Glutamatergic neuron (in vitro differentiated cells): ENCODE results near the gene COL28A1. TPM values are rescaled to one million over a fixed set of nuclear protein-coding genes. Genes with fewer than 3 reads are reported as not detected.

Experiments used
- DNase-seq: peaks from one replicate; pipeline ENCODE4 v3.0.0; 2022
- H3K27ac Mint-ChIP-seq: one replicate; pipeline ENCODE4 v1.8.0; 2020; ENCODE audit warnings: mild to moderate bottlenecking, mixed read lengths, inconsistent platforms; ENCODE audit not compliant: unreplicated experiment
- H3K27me3 Mint-ChIP-seq: one replicate; pipeline ENCODE4 v1.8.0; 2020; ENCODE audit warnings: mild to moderate bottlenecking, moderate library complexity, mixed read lengths, inconsistent platforms; ENCODE audit not compliant: unreplicated experiment
- H3K36me3 Mint-ChIP-seq: one replicate; pipeline ENCODE4 v1.8.0; 2020; ENCODE audit warnings: mild to moderate bottlenecking, mixed read lengths, inconsistent platforms; ENCODE audit not compliant: unreplicated experiment
- H3K4me1 Mint-ChIP-seq: one replicate; pipeline ENCODE4 v1.8.0; 2020; ENCODE audit warnings: mild to moderate bottlenecking, low read depth, mixed read lengths, inconsistent platforms; ENCODE audit not compliant: unreplicated experiment
- H3K4me3 Mint-ChIP-seq: one replicate; pipeline ENCODE4 v1.8.0; 2020; ENCODE audit warnings: mild to moderate bottlenecking, mixed read lengths, inconsistent platforms; ENCODE audit not compliant: unreplicated experiment
- H3K9me3 Mint-ChIP-seq: one replicate; pipeline ENCODE4 v1.8.0; 2020; ENCODE audit warnings: mild to moderate bottlenecking, moderate library complexity, mixed read lengths, inconsistent platforms; ENCODE audit not compliant: unreplicated experiment
- CTCF ChIP-seq: fragments of 200-600 bp; sonication (generic); IDR thresholded peaks from one replicate; pipeline ENCODE4 v1.5.0; 2021; ENCODE audit not compliant: partially characterized antibody, unreplicated experiment
- total RNA-seq: library from RNA; stranded (reverse); fragmentation: NEBNext Ultra II Directional; extraction: Animal tissue kit (Norgen Biotek cat#: 25700); gene quantifications from one replicate; pipeline ENCODE4 v1.2.1, GENCODE V29; 2021; ENCODE audit not compliant: unreplicated experiment

Gene COL28A1
- total RNA-seq, 1 donor from 2014 or later: 0.39 TPM

GRCh38 chr7:7548407-7548806, 12.7 kb upstream of the COL28A1 start:
- H3K4me1 Mint-ChIP-seq: no peaks in the 10 kb centered on the region
- no peak overlapping the region for H3K27ac Mint-ChIP-seq
- TF ChIP-seq CTCF: no peak
- H3K4me3 Mint-ChIP-seq: no peak overlapping the region
- H3K9me3 Mint-ChIP-seq: no peaks in the 10 kb centered on the region
- no peaks in the 10 kb centered on the region for H3K36me3 Mint-ChIP-seq
- no peaks in the 10 kb centered on the region for H3K27me3 Mint-ChIP-seq
- no peak for DNase-seq

- Mint-ChIP-seq H3K4me1 (no peaks in the 10 kb centered on the region), H3K9me3 (no peaks in the 10 kb centered on the region), H3K27me3 (no peaks in the 10 kb centered on the region), H3K4me3 (no peak overlapping the region), H3K36me3 (no peaks in the 10 kb centered on the region), H3K27ac (no peak overlapping the region)
- DNase-seq: no peak
- TF ChIP-seq CTCF: no peak
Measured at GRCh38 chr7:7542251-7542835, 6.7 kb upstream of the COL28A1 start.

- no peaks in the 10 kb centered on the region for H3K9me3 Mint-ChIP-seq
- no peak overlapping the region for H3K27ac Mint-ChIP-seq
- no peak for DNase-seq
- H3K4me1 Mint-ChIP-seq: no peaks in the 10 kb centered on the region
- no peaks in the 10 kb centered on the region for H3K36me3 Mint-ChIP-seq
- no peaks in the 10 kb centered on the region for H3K27me3 Mint-ChIP-seq
- TF ChIP-seq CTCF: no peak
- H3K4me3 Mint-ChIP-seq: no peak overlapping the region
Measured at GRCh38 chr7:7539711-7540110, 4.0 kb upstream of the COL28A1 start.

DNA sequence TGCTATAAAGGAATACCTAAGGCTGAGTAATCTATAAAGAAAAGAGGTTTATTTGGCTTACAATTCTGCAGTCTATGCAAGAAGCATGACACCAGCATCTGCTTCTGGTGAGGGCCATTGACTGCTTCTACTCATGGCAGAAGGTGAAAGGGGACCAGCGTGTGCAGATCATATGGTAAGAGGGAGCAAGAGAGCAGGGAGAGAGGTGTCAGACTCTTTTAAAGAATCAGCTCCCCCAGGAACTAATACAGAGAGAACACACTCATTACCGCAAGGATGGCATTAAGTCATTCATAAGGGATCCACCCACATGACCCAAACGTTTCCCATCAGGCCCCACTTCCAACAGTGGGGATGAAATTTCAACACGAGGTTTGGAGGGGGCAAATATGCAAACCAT, 3.5 kb upstream of the COL28A1 start:
- no peak for TF ChIP-seq CTCF
- Mint-ChIP-seq H3K36me3 (no peaks in the 10 kb centered on the region), H3K4me3 (no peak overlapping the region), H3K4me1 (no peaks in the 10 kb centered on the region), H3K9me3 (no peaks in the 10 kb centered on the region), H3K27ac (no peak overlapping the region), H3K27me3 (no peaks in the 10 kb centered on the region)
- DNase-seq: no peak

DNA sequence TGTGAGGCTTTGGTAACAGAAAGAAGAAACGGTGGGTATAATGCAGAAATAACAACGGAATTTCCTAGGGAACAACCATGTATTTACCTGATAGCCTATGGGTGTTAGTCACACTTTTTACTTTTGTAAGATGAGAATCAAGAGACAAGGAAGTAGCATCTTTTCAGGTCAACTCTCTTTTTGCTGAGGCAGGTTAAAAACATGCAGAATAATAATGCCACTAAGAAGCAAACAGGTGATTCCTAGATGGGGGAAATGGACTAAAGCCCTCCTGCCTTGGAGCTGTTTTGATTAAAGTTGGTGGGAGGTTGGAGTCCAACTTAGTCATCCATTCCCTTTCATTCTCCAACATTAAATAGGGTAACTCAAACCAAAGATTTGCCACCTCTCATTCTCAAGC, 2.0 kb upstream of the COL28A1 start:
- no peak overlapping the region for H3K4me3 Mint-ChIP-seq
- H3K36me3 Mint-ChIP-seq: no peaks in the 10 kb centered on the region
- H3K27ac Mint-ChIP-seq: no peak overlapping the region
- H3K4me1 Mint-ChIP-seq: no peaks in the 10 kb centered on the region
- no peak for TF ChIP-seq CTCF
- no peak for DNase-seq
- H3K27me3 Mint-ChIP-seq: no peaks in the 10 kb centered on the region
- H3K9me3 Mint-ChIP-seq: no peaks in the 10 kb centered on the region
